Panc1 (cell line): ENCODE data around the gene RAB7A. TPM values are rescaled to one million over a fixed set of nuclear protein-coding genes. Genes with fewer than 3 reads are reported as not detected.

Experiments used
- ATAC-seq: fragments of 200-7000 bp; cut with Tn5 transposase; 2 replicates; pipeline ENCODE4 v1.9.1; 2020; ENCODE audit warnings: mild to moderate bottlenecking, moderate library complexity
- BruUV-seq: library from RNA; stranded (reverse); fragments of 400-500 nt; replicated peaks from 2 replicates; lab custom pipeline; 2021; lab: Mats Ljungman, UMichigan
- CTCF ChIA-PET: fragments of 300-600 bp; sonication (Branson Sonifier 250); formaldehyde crosslinking; loops from one replicate; lab custom pipeline; 2022; ENCODE audit warnings: antibody characterized with exemption; lab: Charles Lee
- POLR2A ChIA-PET: fragments of 300-600 bp; sonication (Branson Sonifier 250); formaldehyde crosslinking; loops from one replicate; lab custom pipeline; 2022; ENCODE audit warnings: antibody characterized with exemption; lab: Charles Lee
- DNase-seq: peaks from one replicate; pipeline ENCODE4 v3.0.0-alpha.2; 2010; ENCODE audit warnings: low read depth, low spot score
- H3K27ac ChIP-seq: 2 replicates; pipeline ENCODE4 v1.5.1; 2011; ENCODE audit warnings: mild to moderate bottlenecking, low read length, inconsistent platforms
- H3K27me3 ChIP-seq: fragments of 200-500 bp; sonication (Bioruptor generic); 2 replicates; pipeline ENCODE4 v1.6.0; 2014; ENCODE audit warnings: low read length, inconsistent platforms; ENCODE audit not compliant: control insufficient read depth, insufficient read depth
- H3K36me3 ChIP-seq: fragments of 200-500 bp; sonication (Bioruptor generic); 2 replicates; pipeline ENCODE4 v1.5.1; 2014; ENCODE audit warnings: inconsistent platforms, mild to moderate bottlenecking, low read length, moderate library complexity; ENCODE audit not compliant: control insufficient read depth, insufficient read depth
- H3K4me1 ChIP-seq: 2 replicates; pipeline ENCODE4 v1.5.1; 2011; ENCODE audit warnings: inconsistent platforms, mild to moderate bottlenecking, low read length, moderate library complexity; ENCODE audit not compliant: control insufficient read depth, insufficient read depth
- H3K4me3 ChIP-seq, 2 experiments: 2 replicates each; pipeline ENCODE4 v1.5.1; 2011 to 2012; ENCODE audit warnings: low read depth in 2 of 2, low read length in 2 of 2, mild to moderate bottlenecking in 2 of 2, inconsistent platforms in 1 of 2, moderate library complexity in 1 of 2
- H3K9me3 ChIP-seq: fragments of 200-500 bp; sonication (Bioruptor generic); 2 replicates; pipeline ENCODE4 v1.5.1; 2014; ENCODE audit warnings: low read depth, mild to moderate bottlenecking, inconsistent platforms, low read length, moderate library complexity; ENCODE audit not compliant: control insufficient read depth, insufficient read depth
- POLR2AphosphoS5 ChIP-seq: IDR thresholded peaks from 2 replicates; pipeline ENCODE4 v1.6.1; 2012; ENCODE audit warnings: mild to moderate bottlenecking, low read depth, low read length, moderate library complexity
- SIN3A ChIP-seq: IDR thresholded peaks from 2 replicates; pipeline ENCODE4 v1.6.1; 2012; ENCODE audit warnings: low read depth, mild to moderate bottlenecking, low read length, moderate library complexity, borderline replicate concordance; ENCODE audit not compliant: insufficient read depth
- TCF7L2 ChIP-seq: IDR thresholded peaks from 2 replicates; pipeline ENCODE4 v1.6.1; 2011; ENCODE audit warnings: mild to moderate bottlenecking, low read depth, low read length, inconsistent platforms
- in situ Hi-C: cut with HindIII; loops from 2 replicates; pipeline ENCODE4 v1.10.0; 2016; ENCODE audit warnings: low sequenced_read_pairs, low pct_unique_long_range_greater_than_20kb
- intact Hi-C: fragments of 100-400 bp; cut with micrococcal nuclease; formaldehyde crosslinking; loops from one replicate; pipeline ENCODE4 v1.10.0; 2022; ENCODE audit not compliant: unreplicated experiment
- total RNA-seq: library from RNA; stranded (reverse); gene quantifications from one replicate; pipeline ENCODE4 v1.2.1, GENCODE V29; 2021; ENCODE audit not compliant: unreplicated experiment
- TF ChIP-seq, protein P1 (sequence below): fragments of 450-650 bp; IDR thresholded peaks from 2 replicates; pipeline ENCODE4 v1.5.1; 2017; ENCODE audit warnings: mild to moderate bottlenecking
- TF ChIP-seq, protein P2 (sequence below), 2 experiments: IDR thresholded peaks; 2 replicates each; pipeline ENCODE4 v1.6.1; 2011 to 2012; ENCODE audit warnings: low read depth in 2 of 2, control low read depth in 1 of 2, low read length in 1 of 2, mild to moderate bottlenecking in 1 of 2, moderate library complexity in 1 of 2; ENCODE audit not compliant: insufficient read depth in 1 of 2

RAB7A gene
- total RNA-seq, 1 experiment from 2014 or later = 386 TPM

DNA sequence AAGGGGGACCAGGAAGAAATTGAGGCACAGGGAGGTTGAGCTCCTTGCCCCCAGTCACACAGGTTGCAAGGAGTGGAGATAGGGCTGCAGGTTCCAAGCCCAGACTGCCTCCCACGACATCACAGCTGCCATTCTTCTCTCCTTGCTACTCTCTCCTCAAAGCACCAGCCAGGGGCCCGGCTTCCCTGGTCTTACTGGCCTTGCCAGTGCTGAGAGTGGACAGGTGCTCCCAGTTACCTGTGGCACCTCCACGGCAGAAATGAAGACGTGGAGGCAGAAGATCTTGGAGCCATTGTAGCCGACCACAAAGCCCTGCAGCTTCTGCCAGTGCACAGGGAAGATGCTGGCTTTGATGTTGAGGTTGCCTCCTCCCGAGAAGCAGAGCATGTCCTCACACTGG is 135.5 kb downstream of the RAB7A start:
- POLR2A ChIA-PET = no interaction called here

DNA sequence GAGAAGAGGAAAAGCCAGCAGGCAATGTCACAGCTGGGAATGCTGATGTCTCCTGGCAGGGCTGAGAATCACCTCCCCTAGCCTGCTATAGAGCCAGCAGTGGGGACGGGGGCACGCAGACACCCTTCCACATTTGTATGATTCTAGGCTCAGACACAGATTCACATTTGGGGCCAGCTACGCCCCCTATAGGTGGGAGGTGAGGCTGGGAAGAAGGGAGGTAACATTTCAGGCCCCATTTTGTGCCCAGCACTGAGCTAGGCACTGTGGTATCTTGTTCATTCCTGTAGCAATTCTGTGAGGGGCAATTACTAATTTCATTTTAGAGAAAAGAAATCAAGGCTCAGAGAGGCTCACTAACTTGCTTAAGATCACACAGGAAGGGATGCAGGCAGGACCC is 137.6 kb downstream of the RAB7A start:
- intact Hi-C loops = no loop called here

More for the DNA sequence above, 135.5 kb downstream of the RAB7A start:
- CTCF ChIA-PET = no interaction called here
- intact Hi-C loops = no loop called here
- H3K4me1 ChIP-seq = no peaks in the 10 kb centered on the region
- H3K27ac ChIP-seq = no peak overlapping the region
- no TSS peak for BruUV-seq
- H3K4me3 ChIP-seq = no peak overlapping the region
- no peaks in the 10 kb centered on the region for H3K27me3 ChIP-seq
- TF ChIP-seq SIN3A (no peak), POLR2AphosphoS5 (no peak), TCF7L2 (no peak)
- TF ChIP-seq, protein P1, sequence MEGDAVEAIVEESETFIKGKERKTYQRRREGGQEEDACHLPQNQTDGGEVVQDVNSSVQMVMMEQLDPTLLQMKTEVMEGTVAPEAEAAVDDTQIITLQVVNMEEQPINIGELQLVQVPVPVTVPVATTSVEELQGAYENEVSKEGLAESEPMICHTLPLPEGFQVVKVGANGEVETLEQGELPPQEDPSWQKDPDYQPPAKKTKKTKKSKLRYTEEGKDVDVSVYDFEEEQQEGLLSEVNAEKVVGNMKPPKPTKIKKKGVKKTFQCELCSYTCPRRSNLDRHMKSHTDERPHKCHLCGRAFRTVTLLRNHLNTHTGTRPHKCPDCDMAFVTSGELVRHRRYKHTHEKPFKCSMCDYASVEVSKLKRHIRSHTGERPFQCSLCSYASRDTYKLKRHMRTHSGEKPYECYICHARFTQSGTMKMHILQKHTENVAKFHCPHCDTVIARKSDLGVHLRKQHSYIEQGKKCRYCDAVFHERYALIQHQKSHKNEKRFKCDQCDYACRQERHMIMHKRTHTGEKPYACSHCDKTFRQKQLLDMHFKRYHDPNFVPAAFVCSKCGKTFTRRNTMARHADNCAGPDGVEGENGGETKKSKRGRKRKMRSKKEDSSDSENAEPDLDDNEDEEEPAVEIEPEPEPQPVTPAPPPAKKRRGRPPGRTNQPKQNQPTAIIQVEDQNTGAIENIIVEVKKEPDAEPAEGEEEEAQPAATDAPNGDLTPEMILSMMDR = no peak
- TF ChIP-seq, protein P2, sequence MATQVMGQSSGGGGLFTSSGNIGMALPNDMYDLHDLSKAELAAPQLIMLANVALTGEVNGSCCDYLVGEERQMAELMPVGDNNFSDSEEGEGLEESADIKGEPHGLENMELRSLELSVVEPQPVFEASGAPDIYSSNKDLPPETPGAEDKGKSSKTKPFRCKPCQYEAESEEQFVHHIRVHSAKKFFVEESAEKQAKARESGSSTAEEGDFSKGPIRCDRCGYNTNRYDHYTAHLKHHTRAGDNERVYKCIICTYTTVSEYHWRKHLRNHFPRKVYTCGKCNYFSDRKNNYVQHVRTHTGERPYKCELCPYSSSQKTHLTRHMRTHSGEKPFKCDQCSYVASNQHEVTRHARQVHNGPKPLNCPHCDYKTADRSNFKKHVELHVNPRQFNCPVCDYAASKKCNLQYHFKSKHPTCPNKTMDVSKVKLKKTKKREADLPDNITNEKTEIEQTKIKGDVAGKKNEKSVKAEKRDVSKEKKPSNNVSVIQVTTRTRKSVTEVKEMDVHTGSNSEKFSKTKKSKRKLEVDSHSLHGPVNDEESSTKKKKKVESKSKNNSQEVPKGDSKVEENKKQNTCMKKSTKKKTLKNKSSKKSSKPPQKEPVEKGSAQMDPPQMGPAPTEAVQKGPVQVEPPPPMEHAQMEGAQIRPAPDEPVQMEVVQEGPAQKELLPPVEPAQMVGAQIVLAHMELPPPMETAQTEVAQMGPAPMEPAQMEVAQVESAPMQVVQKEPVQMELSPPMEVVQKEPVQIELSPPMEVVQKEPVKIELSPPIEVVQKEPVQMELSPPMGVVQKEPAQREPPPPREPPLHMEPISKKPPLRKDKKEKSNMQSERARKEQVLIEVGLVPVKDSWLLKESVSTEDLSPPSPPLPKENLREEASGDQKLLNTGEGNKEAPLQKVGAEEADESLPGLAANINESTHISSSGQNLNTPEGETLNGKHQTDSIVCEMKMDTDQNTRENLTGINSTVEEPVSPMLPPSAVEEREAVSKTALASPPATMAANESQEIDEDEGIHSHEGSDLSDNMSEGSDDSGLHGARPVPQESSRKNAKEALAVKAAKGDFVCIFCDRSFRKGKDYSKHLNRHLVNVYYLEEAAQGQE (IDR thresholded peaks at IDR 0.05; ENCODE audit: insufficient read depth in 1 of 2, low read depth in 2 of 2, low read length in 1 of 2) = no peak
- peaks cover 33% of the 10 kb centered on the region for H3K9me3 ChIP-seq
- no peaks in the 10 kb centered on the region for H3K36me3 ChIP-seq
- in situ Hi-C loops = no loop called here
- ATAC-seq (no peak), DNase-seq (no peak)

More for the DNA sequence above, 137.6 kb downstream of the RAB7A start:
- in situ Hi-C loops = no loop called here
- no peak overlapping the region for H3K4me3 ChIP-seq
- H3K9me3 ChIP-seq = peaks cover 24% of the 10 kb centered on the region
- ChIA-PET CTCF (interaction anchor here (0.6 kb wide), 1 partner anchor 1214 kb away, joined by 3 read pairs; no protein-coding TSS in a partner anchor), POLR2A (no interaction called here)
- H3K27me3 ChIP-seq = no peaks in the 10 kb centered on the region
- ATAC-seq (0 out of 2 replicates have a peak, but pooled peaks have one; percentile 25), DNase-seq (no peak)
- peaks cover 9% of the 10 kb centered on the region for H3K4me1 ChIP-seq
- BruUV-seq = no TSS peak
- H3K27ac ChIP-seq = no peak overlapping the region
- TF ChIP-seq, protein P2 (IDR thresholded peaks at IDR 0.05; ENCODE audit: insufficient read depth in 1 of 2, low read depth in 2 of 2, low read length in 1 of 2) = no peak
- TF ChIP-seq POLR2AphosphoS5 (no peak), TCF7L2 (no peak), SIN3A (no peak)
- TF ChIP-seq, protein P1 = no peak; the same call in 1 of the 2 replicates
- no peaks in the 10 kb centered on the region for H3K36me3 ChIP-seq
